ENCODE data around the gene ANKMY2. TPM values are rescaled to one million over a fixed set of nuclear protein-coding genes. Genes with fewer than 3 reads are reported as not detected.

ANKMY2 gene
- 10 to 100 TPM in 3 of 4 donors, 1 to 10 TPM in 1; 7.4 to 15.9 (median 11.4) TPM for total RNA-seq

GRCh38 chr7:16645593-16646471 lies at the start of gene ANKMY2, which contains the start of gene BZW2:
Gene ANKMY2 (minus strand): TSS chr7:16645754. CDS start chr7:16645573, 181 bp downstream.
Gene BZW2 (plus strand): TSS chr7:16646181. CDS start chr7:16665444, 19,263 bp downstream.
- ATAC-seq (ENCODE audit: low FRiP score) (peak; percentile 96), DNase-seq (ENCODE audit: low spot score) (peak; percentile 83)
- no peak for TF ChIP-seq CTCF (IDR thresholded peaks at IDR 0.05)

GRCh38 chr7:16694806-16695205 lies 49.3 kb upstream of the ANKMY2 start:
- no peak for DNase-seq (ENCODE audit: low spot score)
- TF ChIP-seq CTCF (IDR thresholded peaks at IDR 0.05), result no peak
- ATAC-seq (ENCODE audit: low FRiP score), result no peak

- ATAC-seq (ENCODE audit: low FRiP score) (no peak), DNase-seq (ENCODE audit: low spot score) (no peak)
- TF ChIP-seq CTCF (IDR thresholded peaks at IDR 0.05), result no peak
These were observed 48.2 kb upstream of the ANKMY2 start for GRCh38 chr7:16693601-16694318.

- DNase-seq (ENCODE audit: low spot score), result no peak
- no peak for ATAC-seq (ENCODE audit: low FRiP score)
- no peak for TF ChIP-seq CTCF (IDR thresholded peaks at IDR 0.05)
These were observed 45.7 kb upstream of the ANKMY2 start for GRCh38 chr7:16691241-16691640.

GRCh38 chr7:16688249-16688648 lies 42.7 kb upstream of the ANKMY2 start:
- no peak for TF ChIP-seq CTCF (IDR thresholded peaks at IDR 0.05)
- no peak for DNase-seq (ENCODE audit: low spot score)
- no peak for ATAC-seq (ENCODE audit: low FRiP score)

GRCh38 chr7:16685535-16685934 lies 40.0 kb upstream of the ANKMY2 start:
- no peak for ATAC-seq (ENCODE audit: low FRiP score)
- DNase-seq (ENCODE audit: low spot score), result no peak
- TF ChIP-seq CTCF (IDR thresholded peaks at IDR 0.05), result no peak
